ENCODE data around the gene CHRNA4. TPM values are rescaled to one million over a fixed set of nuclear protein-coding genes. Genes with fewer than 3 reads are reported as not detected.
"Not testable (repeated sequence)": the region's sequence is repeated elsewhere in the genome, so short reads cannot be mapped to it uniquely, and the experiment has no call there.

Gene CHRNA4
- polyA plus RNA-seq, 3 donors = not detected

GRCh38 chr20:63310265-63310991 lies 50.7 kb downstream of the CHRNA4 start:
- 55 to 73% (median 71%) methylated on average over 19 to 20 of the region's 20 CpGs for WGBS, 3 donors
- H3K27ac ChIP-seq (ENCODE audit: low read depth, low read length) = no peak overlapping the region

- no peak overlapping the region for H3K27ac ChIP-seq (ENCODE audit: low read depth, low read length)
- WGBS, 3 donors = 28 to 29% (median 28%) methylated on average over 35 of the region's 35 CpGs
Observed at GRCh38 chr20:63309261-63310071, 51.7 kb downstream of the CHRNA4 start.

- H3K27ac ChIP-seq (ENCODE audit: low read depth, low read length) = no peak overlapping the region
- whole genome bisulfite sequencing, 3 donors = 65 to 83% (median 80%) methylated on average over 30 of the region's 30 CpGs
Observed at GRCh38 chr20:63308218-63308911, 52.8 kb downstream of the CHRNA4 start.

- WGBS, 3 donors = 65 to 77% (median 76%) methylated on average over 23 of the region's 23 CpGs
- H3K27ac ChIP-seq (ENCODE audit: low read depth, low read length) = no peak overlapping the region
Observed at GRCh38 chr20:63307538-63308217, 53.5 kb downstream of the CHRNA4 start.

- H3K27ac ChIP-seq (ENCODE audit: low read depth, low read length) = no peak overlapping the region
- 75 to 82% (median 80%) methylated on average over 31 to 35 of the region's 35 CpGs for WGBS, 3 donors
Observed at GRCh38 chr20:63306673-63307537, 54.2 kb downstream of the CHRNA4 start.

DNA sequence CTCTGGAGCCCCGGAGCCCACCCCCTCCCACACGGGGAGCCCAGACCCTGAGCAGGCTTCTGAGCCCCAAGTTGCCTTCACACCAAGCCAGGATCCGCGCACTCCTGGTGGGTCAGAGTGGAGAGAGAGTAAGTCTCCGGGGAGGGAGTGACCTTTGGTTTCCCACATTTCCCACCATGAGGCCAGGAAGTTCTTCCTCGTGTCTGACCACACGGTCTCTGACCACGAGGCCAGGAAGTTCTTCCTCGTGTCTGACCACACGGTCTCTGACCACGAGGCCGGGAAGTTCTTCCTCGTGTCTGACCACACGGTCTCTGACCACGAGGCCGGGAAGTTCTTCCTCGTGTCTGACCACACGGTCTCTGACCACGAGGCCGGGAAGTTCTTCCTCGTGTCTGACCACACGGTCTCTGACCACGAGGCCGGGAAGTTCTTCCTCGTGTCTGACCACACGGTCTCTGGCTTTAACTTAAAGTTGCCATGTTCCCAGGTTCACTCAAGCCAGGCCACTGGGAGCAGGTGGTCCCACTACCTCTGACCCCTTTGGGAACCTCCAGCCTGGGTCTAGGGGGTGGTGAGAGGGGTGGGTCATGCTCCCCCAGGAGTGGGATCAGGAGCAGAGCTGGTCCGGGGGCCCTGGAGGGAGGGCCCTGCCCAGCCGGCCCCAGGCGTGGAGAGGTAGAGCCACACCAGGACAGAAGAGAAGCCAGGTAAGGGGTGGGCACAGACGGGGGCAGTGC lies 55.0 kb downstream of the CHRNA4 start:
- not testable (repeated sequence) for H3K27ac ChIP-seq (ENCODE audit: low read depth, low read length)
- WGBS, 3 donors = 73 to 74% (median 73%) methylated on average over 21 to 22 of the region's 30 CpGs

GRCh38 chr20:63305393-63305792 lies 55.8 kb downstream of the CHRNA4 start:
- WGBS, 3 donors = 35 to 46% (median 41%) methylated on average over 8 of the region's 8 CpGs
- no peak overlapping the region for H3K27ac ChIP-seq (ENCODE audit: low read depth, low read length)

DNA sequence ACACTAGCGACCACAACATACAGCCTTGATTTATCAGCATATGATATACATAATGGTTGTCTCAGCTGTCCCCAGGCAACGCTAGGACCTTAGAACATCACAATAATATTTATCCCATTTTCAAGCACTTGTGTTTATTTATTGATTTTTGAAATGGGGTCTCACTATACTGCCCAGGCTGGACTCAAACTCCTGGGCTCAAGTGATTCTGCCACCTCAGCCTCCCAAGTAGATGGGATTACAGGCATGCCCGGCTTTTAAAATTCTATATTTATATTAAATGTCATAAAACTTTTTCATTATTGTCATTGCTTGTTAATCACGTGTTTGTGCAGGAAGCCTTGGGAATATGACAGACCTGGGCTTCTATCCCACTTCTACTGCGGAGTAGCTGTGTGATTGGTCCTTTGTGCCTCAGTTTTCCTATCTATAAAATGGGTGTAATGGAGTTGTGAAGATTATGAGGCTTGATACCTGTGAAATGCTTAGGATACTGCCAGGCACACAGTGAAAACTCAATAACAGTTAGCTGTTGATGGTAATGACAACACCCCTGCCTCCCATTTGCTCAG lies 58.0 kb downstream of the CHRNA4 start:
- 50 to 70% (median 66%) methylated on average over 5 of the region's 5 CpGs for WGBS, 3 donors
- H3K27ac ChIP-seq (ENCODE audit: low read depth, low read length) = no peak overlapping the region

GRCh38 chr20:63301671-63302070 lies 59.5 kb downstream of the CHRNA4 start:
- no peak overlapping the region for H3K27ac ChIP-seq (ENCODE audit: low read depth, low read length)
- 95 to 100% (median 96%) methylated on average over 1 of the region's 1 CpG for WGBS, 3 donors

DNA sequence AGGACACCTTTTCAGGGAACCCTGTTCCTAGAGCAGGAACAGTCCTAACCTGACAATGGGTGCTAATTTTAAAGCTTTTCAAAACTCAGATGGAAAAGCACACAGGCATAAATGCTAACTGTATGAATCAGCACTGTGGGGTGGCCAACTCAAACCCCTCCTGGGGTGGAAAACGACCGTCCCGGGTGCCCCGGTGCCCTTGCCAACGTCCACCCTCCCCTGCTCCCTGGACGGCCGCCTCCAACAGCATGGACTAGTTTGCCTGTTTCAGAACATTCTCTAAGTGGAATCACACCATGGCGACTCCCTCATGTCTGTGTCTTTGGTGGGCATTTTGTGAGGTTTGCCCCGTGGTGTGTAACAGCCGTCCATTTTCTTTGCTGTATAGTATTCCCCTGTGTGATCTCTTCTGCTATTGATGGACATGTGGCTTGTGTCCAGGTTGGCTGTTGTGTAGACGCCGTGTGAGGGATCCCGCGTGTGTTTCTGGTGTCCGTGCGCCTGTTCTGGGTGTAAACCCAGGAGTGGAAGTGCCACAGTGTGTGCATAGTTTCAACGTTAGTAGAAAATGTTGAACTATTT lies 62.3 kb downstream of the CHRNA4 start:
- 76 to 91% (median 89%) methylated on average over 17 of the region's 17 CpGs for WGBS, 3 donors
- H3K27ac ChIP-seq (ENCODE audit: low read depth, low read length) = no peak overlapping the region

GRCh38 chr20:63297796-63298572 lies 63.2 kb downstream of the CHRNA4 start:
- H3K27ac ChIP-seq (ENCODE audit: low read depth, low read length) = no peak overlapping the region
- WGBS, 3 donors = 75 to 82% (median 76%) methylated on average over 15 to 16 of the region's 16 CpGs

DNA sequence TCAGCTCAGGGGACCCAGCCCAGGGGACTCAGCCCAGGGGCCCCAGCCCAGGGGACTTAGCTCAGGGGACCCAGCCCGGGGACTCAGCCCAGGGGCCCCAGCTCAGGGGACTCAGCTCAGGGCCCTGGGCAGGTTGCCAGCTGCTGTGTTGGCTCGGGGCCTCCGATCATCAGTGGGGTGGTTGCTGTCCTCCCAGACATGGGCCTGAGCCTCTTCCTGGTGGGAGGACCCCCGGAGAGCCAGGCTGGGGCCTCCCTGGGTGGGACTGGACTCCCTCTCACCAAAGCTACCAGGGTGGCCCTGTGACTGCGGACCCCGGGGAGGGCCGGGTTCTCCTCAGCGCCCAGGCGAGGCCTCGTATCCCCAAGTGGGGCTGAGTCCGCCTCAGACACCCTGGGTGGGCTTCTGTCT lies 63.8 kb downstream of the CHRNA4 start:
- WGBS, 3 donors = 55 to 69% (median 61%) methylated on average over 10 to 11 of the region's 11 CpGs

DNA sequence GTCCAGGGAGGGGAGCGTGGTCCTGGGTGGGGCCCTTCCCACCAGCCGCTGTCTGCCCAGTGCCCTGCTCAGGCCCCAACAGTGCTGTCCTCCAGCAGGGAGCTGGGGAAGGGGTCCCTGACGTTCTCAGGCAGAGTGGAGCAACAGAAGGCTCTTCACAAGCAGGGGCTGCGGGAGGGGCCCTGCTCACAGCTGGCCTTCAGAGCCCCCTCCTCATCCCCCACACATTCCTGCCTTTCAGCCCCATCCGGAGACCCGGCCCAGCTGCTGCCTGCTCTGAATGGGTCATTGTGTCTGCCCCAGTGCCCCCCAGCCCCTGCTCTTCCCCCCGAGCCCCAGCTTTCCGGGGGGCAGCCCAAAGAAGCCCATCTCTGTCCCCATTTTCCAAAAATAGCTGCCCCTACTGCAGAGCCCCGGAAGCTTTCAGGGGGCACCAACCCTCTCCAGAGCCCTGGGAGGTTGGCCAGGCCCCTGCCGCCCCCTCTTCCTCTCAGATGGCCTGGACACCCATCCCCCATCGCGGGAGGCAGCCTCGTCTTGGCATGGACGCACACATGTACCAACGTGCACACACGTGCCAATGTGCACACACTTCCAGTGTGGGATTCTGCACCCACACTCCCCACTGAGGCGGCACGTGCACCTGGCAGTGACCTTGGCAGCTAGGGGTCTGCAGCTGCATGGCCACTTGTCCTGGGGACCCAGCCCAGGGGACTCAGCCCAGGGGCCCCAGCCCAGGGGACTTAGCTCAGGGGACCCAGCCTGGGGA lies 64.4 kb downstream of the CHRNA4 start:
- WGBS, 3 donors = 27 to 39% (median 39%) methylated on average over 18 of the region's 18 CpGs

More for the DNA sequence above, 63.8 kb downstream of the CHRNA4 start:
- H3K27ac ChIP-seq (ENCODE audit: low read depth, low read length) = no peak overlapping the region

GRCh38 chr20:63295846-63296245 lies 65.3 kb downstream of the CHRNA4 start:
- WGBS, 3 donors = 8 to 17% (median 10%) methylated on average over 18 to 20 of the region's 20 CpGs
- H3K27ac ChIP-seq (ENCODE audit: low read depth, low read length) = no peak overlapping the region

More for the DNA sequence above, 64.4 kb downstream of the CHRNA4 start:
- H3K27ac ChIP-seq (ENCODE audit: low read depth, low read length) = no peak overlapping the region

- 12 to 23% (median 20%) methylated on average over 16 to 17 of the region's 17 CpGs for WGBS, 3 donors
- no peak overlapping the region for H3K27ac ChIP-seq (ENCODE audit: low read depth, low read length)
Observed at GRCh38 chr20:63295422-63295821, 65.7 kb downstream of the CHRNA4 start.

Measured in adipose tissue (tissue), 3 donors.